ENCODE results near the gene BCL2L15.
A peak's percentile ranks its signal among the peaks of the same experiment; 100 is the strongest.

Gene BCL2L15

GRCh38 chr1:113886417-113887401 is 672 bp downstream of the BCL2L15 start:
- DNase-seq (ENCODE audit: low read depth): no peak
- no peak for TF ChIP-seq CTCF (conservative IDR thresholded peaks at IDR 0.05; ENCODE audit: low read depth, low read length)
- no peak overlapping the region for H3K4me3 ChIP-seq (ENCODE audit: low read depth, low read length)

- TF ChIP-seq CTCF (conservative IDR thresholded peaks at IDR 0.05; ENCODE audit: low read depth, low read length): no peak
- H3K4me3 ChIP-seq (ENCODE audit: low read depth, low read length): no peak overlapping the region
- DNase-seq (ENCODE audit: low read depth): no peak
Measured at GRCh38 chr1:113881661-113882060, 5.7 kb downstream of the BCL2L15 start.

GRCh38 chr1:113879739-113880038 is 7.7 kb downstream of the BCL2L15 start:
- no peak for DNase-seq (ENCODE audit: low read depth)
- no peak for TF ChIP-seq CTCF (conservative IDR thresholded peaks at IDR 0.05; ENCODE audit: low read depth, low read length)
- no peak overlapping the region for H3K4me3 ChIP-seq (ENCODE audit: low read depth, low read length)

GRCh38 chr1:113876176-113876575 is 11.2 kb downstream of the BCL2L15 start:
- no peak overlapping the region for H3K4me3 ChIP-seq (ENCODE audit: low read depth, low read length)
- TF ChIP-seq CTCF (conservative IDR thresholded peaks at IDR 0.05; ENCODE audit: low read depth, low read length): no peak
- no peak for DNase-seq (ENCODE audit: low read depth)

- H3K4me3 ChIP-seq (ENCODE audit: low read depth, low read length): no peak overlapping the region
- DNase-seq (ENCODE audit: low read depth): no peak
- TF ChIP-seq CTCF (conservative IDR thresholded peaks at IDR 0.05; ENCODE audit: low read depth, low read length): no peak
Measured at GRCh38 chr1:113875714-113876113, 11.7 kb downstream of the BCL2L15 start.

GRCh38 chr1:113874012-113874879 is 13.1 kb downstream of the BCL2L15 start:
- peak; percentile 46 for TF ChIP-seq CTCF (conservative IDR thresholded peaks at IDR 0.05; ENCODE audit: low read depth, low read length)
- DNase-seq (ENCODE audit: low read depth): peak; percentile 33
- H3K4me3 ChIP-seq (ENCODE audit: low read depth, low read length): no peak overlapping the region
